Esophagus squamous epithelium (tissue), 5 donors: ENCODE results near the gene CACTIN. TPM values are rescaled to one million over a fixed set of nuclear protein-coding genes. Genes with fewer than 3 reads are reported as not detected.

ENCODE experiments used
- DNase-seq: peaks from one replicate; lab custom pipeline; 2025; lab: John Stamatoyannopoulos, UW
- H3K27ac ChIP-seq, 4 donors: fragments of 200-600 bp; sonication (generic); one replicate each; pipeline ENCODE4 v1.5.1; 2016 to 2019; ENCODE audit warnings: mild to moderate bottlenecking in 1 of 4
- H3K27me3 ChIP-seq, 4 donors: fragments of 200-600 bp; sonication (generic); 1 replicate in 3 of 4; 2 replicates in 1 of 4; pipeline versions ENCODE4 v1.5.1 to v1.6.0; 2017 to 2021; ENCODE audit warnings: antibody characterized with exemption in 1 of 4
- H3K36me3 ChIP-seq, 3 donors: fragments of 200-600 bp; sonication (generic); one replicate each; pipeline ENCODE4 v1.5.1; 2016 to 2019
- H3K4me1 ChIP-seq, 3 donors: fragments of 200-600 bp; sonication (generic); one replicate each; pipeline ENCODE4 v1.5.1; 2017 to 2019
- H3K4me3 ChIP-seq, 4 donors: fragments of 200-600 bp; sonication (generic); 1 replicate in 3 of 4; 2 replicates in 1 of 4; pipeline ENCODE4 v1.5.1; 2016 to 2019; ENCODE audit warnings: mild to moderate bottlenecking in 2 of 4, moderate library complexity in 1 of 4
- H3K9me3 ChIP-seq, 3 donors: fragments of 200-600 bp; sonication (generic); one replicate each; pipeline ENCODE4 v1.5.1; 2016 to 2019
- POLR2A ChIP-seq, 4 donors: fragments of 450-650 bp; IDR thresholded peaks; one replicate each; pipeline ENCODE4 v1.6.1; 2017; ENCODE audit warnings: antibody characterized with exemption in 4 of 4, mild to moderate bottlenecking in 4 of 4, moderate library complexity in 3 of 4
- WGBS, 2 donors: methylation state at CpG; one replicate each; pipeline ENCODE4 v1.1.5; 2018; 5-methylcytosine and 5-hydroxymethylcytosine counted together
- intact Hi-C: fragments of 100-400 bp; cut with DNase I; formaldehyde crosslinking; loops from one replicate; pipeline ENCODE4 v1.15.0; 2022
- total RNA-seq, 4 donors: library from RNA; depleted of rRNA; stranded (reverse); fragments of >200 nt; gene quantifications; one replicate each; pipeline ENCODE4 v1.1.0, GENCODE V29; 2016
- TF ChIP-seq, protein P1 (sequence below), 6 experiments: fragments of 450-650 bp in 4 of 6; fragments of 200-600 bp in 2 of 6; sonication (generic) in 2 of 6; IDR thresholded peaks; one replicate each; pipeline ENCODE4 v1.5.1; 2016 to 2019; ENCODE audit warnings: antibody characterized with exemption in 6 of 6, mild to moderate bottlenecking in 4 of 6, moderate library complexity in 4 of 6
- donor health status: DM: yes; HTN: yes; CAD: no.

Gene CACTIN
- total RNA-seq, 4 donors from 2014 or later: 15.9 to 26.7 (median 21.3) TPM

DNA sequence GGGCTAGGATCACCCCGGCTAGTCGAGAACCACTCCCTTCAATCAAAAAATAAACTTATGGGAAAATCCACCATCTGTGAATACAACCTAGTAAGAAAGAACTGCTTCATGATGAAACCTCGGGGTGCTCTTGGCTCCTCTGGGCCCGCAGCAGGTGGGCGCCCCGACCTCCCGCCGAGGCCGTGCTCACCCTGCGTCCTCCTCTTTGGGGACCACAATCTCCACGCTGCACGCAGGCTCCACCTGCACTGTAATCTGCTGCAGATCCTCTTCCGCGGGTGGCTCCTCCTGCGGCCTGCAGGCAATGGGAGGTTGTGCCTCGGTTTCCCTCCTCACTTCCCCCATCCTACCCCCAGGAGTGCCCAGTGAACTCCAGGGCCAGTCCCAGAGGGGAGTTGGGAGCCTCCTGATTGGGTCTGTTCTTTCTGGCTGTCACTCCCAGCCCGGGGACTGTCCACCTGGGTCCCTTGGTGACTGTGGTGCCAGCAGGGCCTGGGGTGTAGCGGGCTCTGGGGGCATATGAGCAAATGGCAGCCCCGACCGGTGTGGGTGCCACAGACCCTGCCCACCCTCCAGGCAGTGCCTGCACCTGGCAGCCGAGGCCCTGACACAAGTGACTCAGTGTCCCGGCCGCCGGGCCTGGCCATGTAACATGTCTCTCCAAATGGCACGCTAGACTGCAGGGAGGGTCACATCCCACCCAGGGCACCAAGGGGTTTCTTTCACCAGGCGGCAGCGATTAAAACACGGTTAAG is 15.1 kb upstream of the CACTIN start:
- Histone ChIP-seq H3K27ac (no peak overlapping the region), H3K4me3 (no peak overlapping the region), H3K9me3 (no peaks in the 10 kb centered on the region), H3K27me3 (no peaks in the 10 kb centered on the region), H3K36me3 (peaks cover 4 to 99% (median 7%) of the 10 kb centered on the region in 3 donors), H3K4me1 (peaks cover 0 to 9% (median 4%) of the 10 kb centered on the region in 3 donors)
- intact Hi-C loops: no loop called here
- no peak for DNase-seq
- WGBS, 2 donors: 90 to 95% methylated on average over 6 to 15 of the region's 28 CpGs
- TF ChIP-seq, protein P1, sequence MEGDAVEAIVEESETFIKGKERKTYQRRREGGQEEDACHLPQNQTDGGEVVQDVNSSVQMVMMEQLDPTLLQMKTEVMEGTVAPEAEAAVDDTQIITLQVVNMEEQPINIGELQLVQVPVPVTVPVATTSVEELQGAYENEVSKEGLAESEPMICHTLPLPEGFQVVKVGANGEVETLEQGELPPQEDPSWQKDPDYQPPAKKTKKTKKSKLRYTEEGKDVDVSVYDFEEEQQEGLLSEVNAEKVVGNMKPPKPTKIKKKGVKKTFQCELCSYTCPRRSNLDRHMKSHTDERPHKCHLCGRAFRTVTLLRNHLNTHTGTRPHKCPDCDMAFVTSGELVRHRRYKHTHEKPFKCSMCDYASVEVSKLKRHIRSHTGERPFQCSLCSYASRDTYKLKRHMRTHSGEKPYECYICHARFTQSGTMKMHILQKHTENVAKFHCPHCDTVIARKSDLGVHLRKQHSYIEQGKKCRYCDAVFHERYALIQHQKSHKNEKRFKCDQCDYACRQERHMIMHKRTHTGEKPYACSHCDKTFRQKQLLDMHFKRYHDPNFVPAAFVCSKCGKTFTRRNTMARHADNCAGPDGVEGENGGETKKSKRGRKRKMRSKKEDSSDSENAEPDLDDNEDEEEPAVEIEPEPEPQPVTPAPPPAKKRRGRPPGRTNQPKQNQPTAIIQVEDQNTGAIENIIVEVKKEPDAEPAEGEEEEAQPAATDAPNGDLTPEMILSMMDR (IDR thresholded peaks at IDR 0.05): no peak
- TF ChIP-seq POLR2A (IDR thresholded peaks at IDR 0.05): no peak

DNA sequence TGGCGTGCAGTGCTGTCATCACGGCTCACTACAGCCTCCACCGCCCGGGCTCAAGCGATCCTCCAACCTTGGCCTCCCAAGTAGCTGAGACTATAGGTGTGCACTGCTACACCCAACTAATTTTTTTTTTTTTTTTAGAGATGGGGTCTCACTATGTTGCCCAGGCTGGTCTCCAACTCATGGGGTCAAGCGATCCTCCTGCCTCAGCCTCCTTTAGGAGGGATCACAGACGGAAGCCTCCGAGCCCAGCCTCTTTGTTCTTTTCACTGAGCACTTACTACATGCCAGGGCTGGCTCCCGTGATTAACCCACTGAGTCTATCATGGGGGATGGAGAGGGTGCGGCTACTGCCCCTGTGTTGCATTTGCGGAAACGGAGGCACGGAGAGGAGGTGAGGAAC is 12.9 kb upstream of the CACTIN start:
- Histone ChIP-seq H3K36me3 (peaks cover 4 to 90% (median 7%) of the 10 kb centered on the region in 3 donors), H3K4me3 (no peak overlapping the region)

DNA sequence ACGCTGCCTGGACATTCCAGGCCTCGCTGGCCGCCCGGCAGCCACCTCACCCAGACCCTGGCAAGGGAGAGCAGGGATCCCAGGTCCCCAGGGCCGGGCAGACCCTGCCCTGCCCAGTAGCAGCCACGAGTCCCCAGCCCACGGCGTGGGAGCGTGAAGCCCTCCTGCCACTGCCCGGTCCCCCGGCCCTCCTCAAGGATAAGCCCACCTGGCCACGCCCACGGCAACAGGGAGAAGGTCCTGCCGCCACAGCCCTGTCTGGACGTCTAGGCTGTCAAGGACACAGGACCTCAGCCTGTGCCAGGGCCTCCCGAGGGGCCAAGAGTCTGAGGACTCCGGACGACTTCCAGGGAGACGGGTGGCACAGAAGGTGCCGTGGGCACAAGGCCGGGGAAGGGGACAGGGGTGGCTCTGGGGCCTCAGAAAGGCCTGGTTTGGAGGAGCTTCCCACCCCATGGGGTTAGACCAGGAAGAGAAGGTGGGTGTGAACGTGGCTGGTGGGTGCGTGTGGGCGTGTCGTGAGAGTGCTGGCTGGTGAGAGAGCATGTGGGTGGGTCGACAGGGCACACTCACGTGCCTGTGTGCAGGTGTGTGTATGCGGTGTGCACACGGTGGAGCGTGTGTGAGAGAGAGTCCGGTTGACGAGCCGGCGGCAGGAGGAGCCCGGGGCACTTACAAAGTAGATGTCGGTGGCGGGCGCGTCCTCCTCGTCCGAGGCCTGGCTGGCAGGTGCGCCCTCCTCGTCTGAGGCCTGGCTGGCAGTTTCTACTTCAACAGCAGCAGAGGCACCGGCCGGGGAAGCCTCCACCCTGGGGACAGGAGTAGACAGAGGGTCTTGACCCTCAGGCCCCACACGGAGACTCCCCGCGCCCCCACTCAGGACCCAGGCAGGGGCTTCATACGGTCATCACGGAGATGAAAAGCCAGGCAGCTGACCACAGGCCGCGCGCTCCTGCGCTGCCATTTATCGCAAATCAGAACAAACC is 11.9 kb upstream of the CACTIN start:
- no peak for DNase-seq
- Histone ChIP-seq H3K36me3 (peaks cover 4 to 85% (median 7%) of the 10 kb centered on the region in 3 donors), H3K4me3 (no peak overlapping the region), H3K27me3 (no peaks in the 10 kb centered on the region), H3K9me3 (no peaks in the 10 kb centered on the region), H3K4me1 (no peaks in the 10 kb centered on the region), H3K27ac (no peak overlapping the region)
- intact Hi-C loops: no loop called here
- TF ChIP-seq, protein P1 (IDR thresholded peaks at IDR 0.05): no peak
- no peak for TF ChIP-seq POLR2A (IDR thresholded peaks at IDR 0.05)
- WGBS, 2 donors: 82 to 85% methylated on average over 20 to 28 of the region's 55 CpGs

More for the DNA sequence above, 12.9 kb upstream of the CACTIN start:
- no peaks in the 10 kb centered on the region for H3K9me3 ChIP-seq
- intact Hi-C loops: no loop called here
- no peaks in the 10 kb centered on the region for H3K27me3 ChIP-seq
- no peak for DNase-seq
- TF ChIP-seq, protein P1 (IDR thresholded peaks at IDR 0.05): no peak
- no peak for TF ChIP-seq POLR2A (IDR thresholded peaks at IDR 0.05)
- no peak overlapping the region for H3K27ac ChIP-seq
- peaks cover 0 to 2% (median under 1%) of the 10 kb centered on the region in 3 donors for H3K4me1 ChIP-seq
- 97 to 98% methylated on average over 7 to 8 of the region's 13 CpGs for WGBS, 2 donors

DNA sequence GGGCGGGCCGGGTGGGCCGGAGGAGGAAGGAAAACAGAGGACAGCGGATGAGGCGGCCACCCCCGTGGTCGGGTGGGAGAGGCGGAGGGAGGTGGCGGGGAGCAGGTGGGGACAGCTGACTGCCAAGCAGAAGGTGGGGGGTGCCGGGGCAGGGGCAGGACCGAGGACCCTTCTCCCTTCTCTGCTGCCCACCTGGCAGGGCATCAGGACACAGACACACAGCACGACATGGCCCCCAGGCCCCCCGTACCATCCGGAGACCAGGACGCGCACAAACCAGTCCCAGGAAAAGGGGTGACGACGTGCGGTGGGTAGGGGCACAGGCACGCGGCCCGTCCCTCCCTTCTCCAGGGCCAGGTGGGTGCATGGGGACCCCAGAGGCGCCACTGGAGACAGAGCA is 11.0 kb upstream of the CACTIN start:
- WGBS, 2 donors: 93% methylated on average over 8 of the region's 23 CpGs; no CpG with 5 or more reads in 1 of the 2 donors
- Histone ChIP-seq H3K36me3 (peaks cover 4 to 85% (median 7%) of the 10 kb centered on the region in 3 donors), H3K27ac (no peak overlapping the region), H3K4me1 (no peaks in the 10 kb centered on the region), H3K27me3 (no peaks in the 10 kb centered on the region), H3K4me3 (no peak overlapping the region), H3K9me3 (no peaks in the 10 kb centered on the region)
- TF ChIP-seq, protein P1 (IDR thresholded peaks at IDR 0.05): no peak
- no peak for TF ChIP-seq POLR2A (IDR thresholded peaks at IDR 0.05)
- intact Hi-C loops: no loop called here
- no peak for DNase-seq
